ENCODE measurements around the gene FXN.
"Not testable (repeated sequence)": the region's sequence is repeated elsewhere in the genome, so short reads cannot be mapped to it uniquely, and the experiment has no call there.

The FXN gene

GRCh38 chr9:69035438-69036308, at the start of gene FXN:
FXN (plus strand) TSS chr9:69035752; CDS start chr9:69035783, 31 bp downstream.
- peak; percentile 57 to 60 for DNase-seq (ENCODE audit: low read depth in 2 of 2)

DNA sequence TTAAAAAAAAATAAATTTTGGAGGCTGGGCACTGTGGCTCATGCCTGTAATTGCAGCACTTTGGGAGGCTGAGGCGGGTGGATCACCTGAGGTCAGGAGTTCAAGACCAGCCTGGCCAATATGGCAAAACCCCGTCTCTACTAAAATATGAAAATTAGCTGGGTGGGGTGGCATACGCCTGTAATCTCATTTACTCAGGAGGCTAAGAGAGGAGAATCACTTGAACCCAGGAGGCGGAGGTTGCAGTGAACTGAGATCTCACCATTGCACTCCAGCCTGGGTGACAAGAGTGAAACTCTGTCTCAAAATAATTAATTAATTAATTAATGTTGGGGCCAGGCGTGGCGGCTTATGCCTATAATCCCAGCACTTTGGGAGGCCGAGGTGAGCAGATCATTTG, 48.6 kb upstream of the FXN start:
- DNase-seq (ENCODE audit: low read depth in 2 of 2) = not testable (repeated sequence)

DNA sequence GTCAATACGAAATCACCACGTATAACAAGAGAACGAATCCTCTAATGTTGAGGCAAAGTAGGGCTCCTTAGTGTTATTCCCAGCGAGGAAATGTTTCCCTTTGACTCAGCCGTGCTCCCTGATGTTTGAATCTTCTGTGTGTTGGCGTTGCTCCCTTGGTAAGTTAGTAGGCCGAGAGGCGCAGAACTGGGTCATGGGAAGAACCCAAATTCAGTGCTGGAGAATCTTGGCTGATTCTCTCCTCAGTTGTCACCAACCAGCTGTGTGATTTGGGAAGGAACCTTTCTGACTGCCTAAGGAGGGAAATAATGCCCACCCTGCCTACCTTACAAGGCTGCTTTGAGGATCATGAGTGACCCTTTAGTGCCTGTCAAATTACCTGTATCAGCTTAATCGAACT, 44.1 kb upstream of the FXN start:
- DNase-seq (ENCODE audit: low read depth in 2 of 2) = no peak

GRCh38 chr9:68995776-68996175, 39.8 kb upstream of the FXN start:
- DNase-seq (ENCODE audit: low read depth in 2 of 2) = no peak

DNA sequence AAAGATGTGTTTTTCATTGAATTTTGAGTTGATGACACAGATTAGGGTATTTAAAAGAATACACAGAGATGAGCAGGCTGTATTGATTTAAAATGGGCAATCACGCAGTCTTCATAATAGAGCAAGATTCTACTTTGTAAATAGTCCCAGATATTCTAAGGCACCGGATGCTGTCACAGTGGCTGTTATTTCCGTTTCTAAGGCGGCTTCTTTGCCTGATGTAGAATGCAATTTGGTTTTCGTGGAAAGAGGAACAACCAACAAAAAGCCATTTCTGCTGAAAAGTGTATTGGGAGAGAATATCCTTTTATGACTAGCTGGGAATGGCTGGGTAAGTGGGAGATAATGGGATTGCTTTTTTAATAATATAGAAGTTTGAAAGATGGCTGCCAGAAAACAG, 39.1 kb upstream of the FXN start:
- no peak for DNase-seq (ENCODE audit: low read depth in 2 of 2)

DNA sequence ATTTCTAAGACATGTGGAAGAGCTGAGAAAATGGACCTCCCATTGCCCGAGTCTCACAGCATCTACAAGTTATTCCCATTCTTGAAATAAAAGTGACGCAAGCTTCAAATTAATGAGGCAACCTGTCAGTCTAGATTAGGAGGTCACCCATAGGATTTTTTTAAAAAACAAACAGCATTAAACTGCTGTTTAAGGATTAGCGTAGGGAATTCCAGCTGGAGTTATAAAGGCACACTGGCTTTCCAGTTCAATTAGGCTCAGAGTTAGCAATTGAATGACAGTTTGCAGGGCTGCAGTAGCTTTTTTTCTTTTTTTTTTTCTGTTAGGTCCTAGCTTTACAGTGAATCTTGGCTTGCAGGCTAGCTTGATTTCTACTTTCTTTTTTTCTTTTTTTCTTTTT, 37.9 kb upstream of the FXN start:
- DNase-seq (ENCODE audit: low read depth in 2 of 2) = no peak

- no peak for DNase-seq (ENCODE audit: low read depth in 2 of 2)
These were observed 37.2 kb upstream of the FXN start for GRCh38 chr9:68998385-68998784.

DNA sequence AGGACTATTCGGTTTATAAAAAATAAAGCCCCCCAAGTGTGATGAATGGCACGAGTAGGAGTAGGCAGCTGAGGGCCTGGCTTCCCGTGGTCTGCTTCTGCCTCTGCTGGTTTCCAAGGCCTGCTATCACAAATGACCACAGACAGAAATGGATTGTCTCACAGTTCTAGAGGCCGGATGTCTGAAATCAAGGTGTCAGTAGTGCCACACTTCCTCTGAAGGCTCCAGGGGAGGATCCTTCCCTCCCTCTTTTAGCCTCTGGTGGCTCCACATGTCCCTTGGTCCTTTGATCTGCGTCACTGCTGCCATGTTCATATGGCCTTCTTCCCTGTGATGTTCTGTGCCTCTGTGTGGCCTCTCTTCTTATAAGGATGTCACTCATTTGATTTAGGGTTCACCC, 36.7 kb upstream of the FXN start:
- no peak for DNase-seq (ENCODE audit: low read depth in 2 of 2)

- DNase-seq (ENCODE audit: low read depth in 2 of 2) = peak; percentile 11 to 23
These were observed 36.0 kb upstream of the FXN start for GRCh38 chr9:68999393-69000105.

- DNase-seq (ENCODE audit: low read depth in 2 of 2) = no peak
These were observed 33.6 kb upstream of the FXN start for GRCh38 chr9:69001921-69002320.

GRCh38 chr9:69003051-69003450, 32.5 kb upstream of the FXN start:
- no peak for DNase-seq (ENCODE audit: low read depth in 2 of 2)

GRCh38 chr9:69004836-69005235, 30.7 kb upstream of the FXN start:
- no peak for DNase-seq (ENCODE audit: low read depth in 2 of 2)

DNA sequence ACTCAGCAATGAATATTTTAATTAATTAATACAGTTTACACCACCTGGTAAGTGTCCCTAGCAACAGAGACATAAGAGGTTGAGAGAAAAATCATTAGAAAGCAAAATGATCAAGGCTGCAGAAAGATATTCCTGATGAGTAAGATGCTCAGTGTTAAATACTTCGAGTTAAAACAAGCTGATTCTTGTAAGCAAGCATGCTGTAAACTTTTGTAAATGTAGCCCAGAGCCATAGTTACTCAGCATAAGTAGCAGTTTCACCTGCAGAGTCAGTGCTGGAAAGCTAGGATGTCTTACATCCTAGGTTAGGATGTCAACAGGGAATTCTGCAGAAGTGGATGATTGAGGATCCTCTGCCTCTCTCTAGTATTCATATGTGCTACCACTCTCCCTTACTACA, 25.8 kb upstream of the FXN start:
- no peak for DNase-seq (ENCODE audit: low read depth in 2 of 2)

- no peak for DNase-seq (ENCODE audit: low read depth in 2 of 2)
These were observed 22.7 kb upstream of the FXN start for GRCh38 chr9:69012696-69013381.

DNA sequence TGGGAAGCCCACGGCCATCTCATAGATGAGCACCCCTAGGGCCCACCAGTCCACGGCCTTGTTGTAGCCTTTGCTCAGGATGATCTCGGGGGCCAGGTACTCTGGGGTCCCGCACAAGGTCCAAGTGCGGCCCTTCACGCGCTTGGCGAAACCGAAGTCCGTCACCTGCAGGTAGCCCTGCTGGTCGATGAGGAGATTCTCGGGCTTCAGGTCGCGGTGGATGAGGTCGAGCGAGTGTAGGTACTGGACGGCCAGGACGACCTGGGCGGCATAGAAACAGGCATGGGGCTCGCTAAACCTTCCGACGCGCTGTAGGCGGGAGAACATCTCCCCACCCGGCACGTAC, 22.2 kb upstream of the FXN start:
- no peak for DNase-seq (ENCODE audit: low read depth in 2 of 2)

- no peak for DNase-seq (ENCODE audit: low read depth in 2 of 2)
These were observed 21.5 kb upstream of the FXN start, which contains the start of gene PRKACG for GRCh38 chr9:69014013-69014412. PRKACG (minus strand) TSS chr9:69014113; CDS start chr9:69014092, 21 bp downstream.

GRCh38 chr9:69016191-69017096, 19.1 kb upstream of the FXN start:
- DNase-seq (ENCODE audit: low read depth in 2 of 2) = no peak

DNA sequence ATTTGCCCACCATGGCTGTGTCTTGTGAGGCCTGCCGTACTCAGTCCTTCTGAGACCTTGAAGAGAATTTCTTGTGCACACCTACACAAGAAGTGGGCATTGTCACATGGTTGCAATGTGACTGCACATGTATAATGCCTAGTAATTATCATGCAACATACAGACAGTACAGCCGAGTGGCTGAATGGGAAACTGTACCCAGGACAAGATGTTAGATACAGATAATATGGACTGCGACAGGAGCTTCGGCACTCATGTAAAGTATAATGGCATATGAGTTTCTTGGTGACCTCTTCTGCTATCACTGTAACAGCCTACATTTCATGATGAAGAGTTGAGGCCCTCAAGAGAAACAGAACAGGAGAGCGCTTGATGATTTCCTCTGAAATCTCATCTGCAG, 16.8 kb upstream of the FXN start:
- DNase-seq (ENCODE audit: low read depth in 2 of 2) = no peak

DNA sequence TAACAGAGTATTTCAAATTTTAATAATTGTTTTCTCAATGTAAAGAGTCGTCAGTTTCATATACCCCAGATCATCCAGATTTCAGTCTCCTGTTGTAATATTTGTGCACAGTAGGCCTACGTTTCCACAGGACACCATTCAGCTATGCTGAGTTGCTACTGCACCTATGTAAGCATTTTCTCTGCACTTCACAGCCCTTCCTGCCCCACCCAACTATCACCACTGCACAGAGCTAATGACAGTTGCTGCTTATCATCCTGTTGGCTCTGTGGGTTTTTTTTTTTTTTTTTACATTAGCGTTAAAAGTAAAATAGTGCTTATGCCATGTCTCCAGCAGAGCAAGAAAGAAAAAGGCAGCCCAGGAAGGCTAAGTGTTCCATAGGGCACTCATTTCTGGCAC, 15.7 kb upstream of the FXN start:
- DNase-seq (ENCODE audit: low read depth in 2 of 2) = no peak

DNA sequence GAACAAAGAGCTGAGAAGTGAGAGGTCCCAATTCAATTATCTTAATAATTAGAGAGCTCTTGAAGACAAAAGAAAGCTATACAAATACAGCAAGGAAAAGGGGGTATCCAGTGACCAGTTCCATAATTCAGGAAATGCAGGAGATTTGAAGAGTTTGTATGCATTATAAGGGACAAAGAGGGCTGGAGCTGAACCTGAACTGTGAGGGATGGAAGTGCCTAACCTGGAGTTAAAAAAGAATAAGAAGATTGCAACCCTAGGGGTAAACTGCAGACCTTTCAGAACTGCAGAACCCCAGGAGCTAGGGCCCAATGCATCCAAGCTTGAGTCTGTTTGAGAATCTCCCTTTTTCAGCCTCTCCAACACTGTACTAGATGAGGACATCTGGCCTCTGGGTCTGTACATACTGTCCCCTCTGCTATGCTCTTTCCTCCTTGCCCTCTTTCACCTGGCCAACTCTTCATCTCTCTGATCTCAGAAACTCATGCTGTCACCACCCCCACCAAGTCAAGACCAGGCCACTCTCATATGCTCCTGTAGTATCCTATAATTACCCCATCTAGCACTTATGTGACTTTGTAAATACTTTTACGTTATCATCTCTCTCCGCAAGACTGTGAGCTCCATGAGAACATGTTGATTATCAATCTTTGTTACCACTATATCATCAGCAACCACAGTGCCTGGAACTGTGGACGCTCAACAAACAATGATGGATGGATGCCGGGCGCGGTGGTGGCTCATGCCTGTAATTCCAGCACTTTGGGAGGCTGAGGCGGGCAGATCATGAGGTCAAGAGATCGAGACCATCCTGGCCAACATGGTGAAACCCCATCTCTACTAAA, 15.0 kb upstream of the FXN start:
- DNase-seq (ENCODE audit: low read depth in 2 of 2) = no peak

DNA sequence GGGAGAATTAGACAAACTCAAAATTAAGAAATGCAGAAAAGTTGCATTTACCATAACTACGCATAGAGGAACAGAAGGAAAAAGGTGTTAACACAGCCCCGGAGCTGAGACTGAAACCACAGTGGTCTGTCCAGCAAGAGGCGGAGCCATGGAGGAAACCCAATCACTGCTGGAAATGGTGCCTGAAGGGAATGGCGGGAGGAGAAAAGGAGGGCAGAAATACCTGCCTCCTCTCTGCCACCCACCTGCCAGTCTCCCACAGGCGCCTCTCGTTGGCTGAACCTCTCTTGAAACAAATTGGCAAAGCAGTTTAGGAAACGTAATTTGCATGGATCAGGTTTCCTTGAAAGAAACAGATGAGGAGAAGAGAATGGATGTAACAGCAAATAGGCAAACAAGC, 11.9 kb upstream of the FXN start:
- no peak for DNase-seq (ENCODE audit: low read depth in 2 of 2)
